ENCODE measurements around the gene NECTIN2.
"Not testable (repeated sequence)": the region's sequence is repeated elsewhere in the genome, so short reads cannot be mapped to it uniquely, and the experiment has no call there.

Gene NECTIN2

GRCh38 chr19:44914433-44915206, 68.5 kb downstream of the NECTIN2 start, which contains the start of gene APOC1:
APOC1 (plus strand) TSS chr19:44914608; CDS start chr19:44914892, 284 bp downstream.
- H3K4me3 ChIP-seq (ENCODE audit: low read length): peak within 1 kb of the TSS; percentile 69
- peak within 1 kb of the TSS; percentile 91 for H3K4me2 ChIP-seq (ENCODE audit: low read length)
- H3K27me3 ChIP-seq (ENCODE audit: control insufficient read depth, low read length): peaks cover 10% of the 10 kb centered on the region; the same call in 1 of the 2 replicates
- not testable (repeated sequence) for H4K20me1 ChIP-seq (ENCODE audit: control insufficient read depth, insufficient read depth, low read depth, low read length); H3K4me1 ChIP-seq (ENCODE audit: control insufficient read depth, low read length); H3F3A ChIP-seq (ENCODE audit: control insufficient read depth, insufficient read depth); H3K9me2 ChIP-seq (replicated peaks; ENCODE audit: control insufficient read depth, low read length); H3K9me3 ChIP-seq (ENCODE audit: control insufficient read depth, insufficient read depth, low read length); H3K79me2 ChIP-seq (ENCODE audit: control insufficient read depth, low read length); H3K36me3 ChIP-seq (ENCODE audit: control insufficient read depth, low read length)
- H3K27ac ChIP-seq (ENCODE audit: low read depth, low read length): 0 out of 2 replicates have a peak within 1 kb of the TSS, but pooled peaks have one; percentile 37

DNA sequence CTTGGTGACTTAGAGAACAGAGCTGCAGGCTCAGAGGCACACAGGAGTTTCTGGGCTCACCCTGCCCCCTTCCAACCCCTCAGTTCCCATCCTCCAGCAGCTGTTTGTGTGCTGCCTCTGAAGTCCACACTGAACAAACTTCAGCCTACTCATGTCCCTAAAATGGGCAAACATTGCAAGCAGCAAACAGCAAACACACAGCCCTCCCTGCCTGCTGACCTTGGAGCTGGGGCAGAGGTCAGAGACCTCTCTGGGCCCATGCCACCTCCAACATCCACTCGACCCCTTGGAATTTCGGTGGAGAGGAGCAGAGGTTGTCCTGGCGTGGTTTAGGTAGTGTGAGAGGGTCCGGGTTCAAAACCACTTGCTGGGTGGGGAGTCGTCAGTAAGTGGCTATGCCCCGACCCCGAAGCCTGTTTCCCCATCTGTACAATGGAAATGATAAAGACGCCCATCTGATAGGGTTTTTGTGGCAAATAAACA, 78.2 kb downstream of the NECTIN2 start:
- no peaks in the 10 kb centered on the region for H3K4me1 ChIP-seq (ENCODE audit: control insufficient read depth, low read length)
- H3K27me3 ChIP-seq (ENCODE audit: control insufficient read depth, low read length): peaks cover 26% of the 10 kb centered on the region
- no peaks in the 10 kb centered on the region for H3K79me2 ChIP-seq (ENCODE audit: control insufficient read depth, low read length)
- no peaks in the 10 kb centered on the region for H3K9me3 ChIP-seq (ENCODE audit: control insufficient read depth, insufficient read depth, low read length)
- no peaks in the 10 kb centered on the region for H3K36me3 ChIP-seq (ENCODE audit: control insufficient read depth, low read length)
- no peak overlapping the region for H3K27ac ChIP-seq (ENCODE audit: low read depth, low read length)
- no peak overlapping the region for H3K4me2 ChIP-seq (ENCODE audit: low read length)
- H4K20me1 ChIP-seq (ENCODE audit: control insufficient read depth, insufficient read depth, low read depth, low read length): no peaks in the 10 kb centered on the region
- no peaks in the 10 kb centered on the region for H3F3A ChIP-seq (ENCODE audit: control insufficient read depth, insufficient read depth)
- TF ChIP-seq, protein P1, sequence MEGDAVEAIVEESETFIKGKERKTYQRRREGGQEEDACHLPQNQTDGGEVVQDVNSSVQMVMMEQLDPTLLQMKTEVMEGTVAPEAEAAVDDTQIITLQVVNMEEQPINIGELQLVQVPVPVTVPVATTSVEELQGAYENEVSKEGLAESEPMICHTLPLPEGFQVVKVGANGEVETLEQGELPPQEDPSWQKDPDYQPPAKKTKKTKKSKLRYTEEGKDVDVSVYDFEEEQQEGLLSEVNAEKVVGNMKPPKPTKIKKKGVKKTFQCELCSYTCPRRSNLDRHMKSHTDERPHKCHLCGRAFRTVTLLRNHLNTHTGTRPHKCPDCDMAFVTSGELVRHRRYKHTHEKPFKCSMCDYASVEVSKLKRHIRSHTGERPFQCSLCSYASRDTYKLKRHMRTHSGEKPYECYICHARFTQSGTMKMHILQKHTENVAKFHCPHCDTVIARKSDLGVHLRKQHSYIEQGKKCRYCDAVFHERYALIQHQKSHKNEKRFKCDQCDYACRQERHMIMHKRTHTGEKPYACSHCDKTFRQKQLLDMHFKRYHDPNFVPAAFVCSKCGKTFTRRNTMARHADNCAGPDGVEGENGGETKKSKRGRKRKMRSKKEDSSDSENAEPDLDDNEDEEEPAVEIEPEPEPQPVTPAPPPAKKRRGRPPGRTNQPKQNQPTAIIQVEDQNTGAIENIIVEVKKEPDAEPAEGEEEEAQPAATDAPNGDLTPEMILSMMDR (IDR thresholded peaks at IDR 0.05; ENCODE audit: low read depth, low read length, poor library complexity, severe bottlenecking): no peak
- no peak for TF ChIP-seq EZH2phosphoT487 (IDR thresholded peaks at IDR 0.05; ENCODE audit: borderline replicate concordance, low read length)
- no peaks in the 10 kb centered on the region for H3K9me2 ChIP-seq (replicated peaks; ENCODE audit: control insufficient read depth, low read length)
- H3K4me3 ChIP-seq (ENCODE audit: low read length): no peak overlapping the region

DNA sequence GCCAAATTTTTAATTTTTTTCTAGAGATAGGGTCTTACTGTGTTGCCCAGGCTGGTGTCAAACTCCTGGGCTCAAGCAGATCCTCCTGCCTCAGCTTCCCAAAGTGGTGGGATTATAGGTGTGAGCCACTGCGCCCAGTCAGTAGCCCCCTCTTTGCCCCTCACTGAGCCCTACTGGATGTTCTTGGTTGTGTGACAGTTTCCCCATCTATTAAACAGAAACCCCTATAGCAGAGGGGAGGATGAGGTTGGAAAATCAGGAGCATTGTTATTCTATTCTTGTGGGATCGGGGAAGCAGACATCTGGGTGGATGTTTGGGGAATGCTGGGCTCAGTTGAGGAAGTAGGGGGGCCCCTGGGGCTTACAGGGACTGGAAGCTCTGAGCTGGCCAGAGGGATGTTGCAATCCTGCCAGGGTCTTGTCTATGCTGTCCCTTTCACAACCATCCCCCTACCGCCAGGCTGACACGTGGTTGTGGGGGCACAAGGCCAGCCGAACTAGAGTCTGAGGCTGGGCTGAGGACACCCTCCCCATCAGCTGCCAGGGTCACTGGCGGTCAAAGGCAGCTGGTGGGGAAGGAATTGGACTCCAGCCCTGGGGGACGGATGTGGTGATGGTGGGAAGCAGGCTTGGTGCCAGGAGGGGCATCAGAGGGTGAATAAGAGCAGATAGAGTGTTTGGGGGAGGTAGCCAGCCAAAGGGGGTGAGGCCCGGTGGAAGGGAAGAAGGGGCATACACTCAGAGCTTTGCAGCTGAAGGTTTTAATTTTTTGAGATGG, 79.2 kb downstream of the NECTIN2 start:
- H3K9me3 ChIP-seq (ENCODE audit: control insufficient read depth, insufficient read depth, low read length): no peaks in the 10 kb centered on the region
- H3F3A ChIP-seq (ENCODE audit: control insufficient read depth, insufficient read depth): no peaks in the 10 kb centered on the region
- peaks cover 26% of the 10 kb centered on the region for H3K27me3 ChIP-seq (ENCODE audit: control insufficient read depth, low read length)
- no peaks in the 10 kb centered on the region for H3K9me2 ChIP-seq (replicated peaks; ENCODE audit: control insufficient read depth, low read length)
- no peak overlapping the region for H3K4me2 ChIP-seq (ENCODE audit: low read length)
- no peaks in the 10 kb centered on the region for H3K36me3 ChIP-seq (ENCODE audit: control insufficient read depth, low read length)
- no peak overlapping the region for H3K4me3 ChIP-seq (ENCODE audit: low read length)
- H3K4me1 ChIP-seq (ENCODE audit: control insufficient read depth, low read length): no peaks in the 10 kb centered on the region
- no peak for TF ChIP-seq EZH2phosphoT487 (IDR thresholded peaks at IDR 0.05; ENCODE audit: borderline replicate concordance, low read length)
- TF ChIP-seq, protein P1 (IDR thresholded peaks at IDR 0.05; ENCODE audit: low read depth, low read length, poor library complexity, severe bottlenecking): no peak
- H3K27ac ChIP-seq (ENCODE audit: low read depth, low read length): no peak overlapping the region
- H4K20me1 ChIP-seq (ENCODE audit: control insufficient read depth, insufficient read depth, low read depth, low read length): no peaks in the 10 kb centered on the region
- H3K79me2 ChIP-seq (ENCODE audit: control insufficient read depth, low read length): no peaks in the 10 kb centered on the region

DNA sequence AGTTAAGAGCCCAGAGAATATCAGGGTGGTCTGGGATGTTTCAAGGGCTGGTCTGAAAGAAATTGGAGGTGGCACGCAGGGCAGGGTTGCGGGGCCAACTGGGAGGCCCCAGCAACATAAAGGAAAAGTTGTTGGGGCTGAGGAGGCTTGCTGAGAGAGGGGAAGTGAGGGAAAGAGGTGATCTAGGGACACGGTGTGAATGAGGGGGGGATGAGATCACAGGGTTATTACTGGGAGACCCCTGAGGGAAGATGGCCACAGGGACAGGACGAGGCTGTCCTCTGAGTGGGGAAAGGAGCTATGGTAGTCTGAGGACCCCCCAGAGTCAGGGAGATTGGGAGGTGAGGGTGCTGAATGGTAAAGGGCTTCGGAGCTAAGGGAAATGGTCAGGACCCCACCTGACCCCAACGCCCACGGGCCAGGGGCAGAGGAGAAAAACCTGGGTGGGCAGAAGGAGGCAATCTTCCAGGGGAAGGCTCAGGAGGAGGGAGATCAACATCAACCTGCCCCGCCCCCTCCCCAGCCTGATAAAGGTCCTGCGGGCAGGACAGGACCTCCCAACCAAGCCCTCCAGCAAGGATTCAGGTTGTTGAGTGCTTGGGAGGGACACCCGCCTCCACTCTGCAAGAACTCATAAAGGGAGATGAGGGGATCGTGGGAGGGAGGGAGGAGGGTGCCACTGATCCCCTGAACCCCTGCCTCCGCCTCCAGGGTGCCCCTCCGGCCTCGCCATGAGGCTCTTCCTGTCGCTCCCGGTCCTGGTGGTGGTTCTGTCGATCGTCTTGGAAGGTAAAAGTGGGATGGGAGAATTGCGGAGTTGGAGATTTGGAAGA, 80.4 kb downstream of the NECTIN2 start:
- not testable (repeated sequence) for H3K4me2 ChIP-seq (ENCODE audit: low read length); H3K4me1 ChIP-seq (ENCODE audit: control insufficient read depth, low read length)
- peaks cover 26% of the 10 kb centered on the region for H3K27me3 ChIP-seq (ENCODE audit: control insufficient read depth, low read length)

More for the DNA sequence above, 80.4 kb downstream of the NECTIN2 start:
- H3K27ac ChIP-seq (ENCODE audit: low read depth, low read length); H3K4me3 ChIP-seq (ENCODE audit: low read length); H3F3A ChIP-seq (ENCODE audit: control insufficient read depth, insufficient read depth); H3K36me3 ChIP-seq (ENCODE audit: control insufficient read depth, low read length); H4K20me1 ChIP-seq (ENCODE audit: control insufficient read depth, insufficient read depth, low read depth, low read length); H3K9me2 ChIP-seq (replicated peaks; ENCODE audit: control insufficient read depth, low read length); H3K9me3 ChIP-seq (ENCODE audit: control insufficient read depth, insufficient read depth, low read length); H3K79me2 ChIP-seq (ENCODE audit: control insufficient read depth, low read length): not testable (repeated sequence)
